Ishikawa (cell line): ENCODE measurements around the gene METTL24.

ENCODE experiments used
- CEBPB ChIP-seq: IDR thresholded peaks from 2 replicates; pipeline ENCODE4 v1.6.1; 2012
- CREB1 ChIP-seq: IDR thresholded peaks from 2 replicates; pipeline ENCODE4 v1.6.1; 2012; ENCODE audit warnings: low read depth
- EGR1 ChIP-seq: IDR thresholded peaks from 2 replicates; pipeline ENCODE4 v1.6.1; 2012
- EP300 ChIP-seq: IDR thresholded peaks from 2 replicates; pipeline ENCODE4 v1.6.1; 2012; ENCODE audit warnings: borderline replicate concordance
- FOXM1 ChIP-seq: IDR thresholded peaks from 2 replicates; pipeline ENCODE4 v1.6.1; 2012; ENCODE audit warnings: low read depth, borderline replicate concordance
- MAX ChIP-seq: IDR thresholded peaks from 2 replicates; pipeline ENCODE4 v1.6.1; 2012
- NFIC ChIP-seq: IDR thresholded peaks from 2 replicates; pipeline ENCODE4 v1.6.1; 2012
- RAD21 ChIP-seq: IDR thresholded peaks from 2 replicates; pipeline ENCODE4 v1.6.1; 2012; ENCODE audit warnings: low read depth
- REST ChIP-seq: IDR thresholded peaks from 2 replicates; pipeline ENCODE4 v1.6.1; 2012; ENCODE audit warnings: low read depth, mild to moderate bottlenecking
- TAF1 ChIP-seq: IDR thresholded peaks from 2 replicates; pipeline ENCODE4 v1.6.1; 2012; ENCODE audit warnings: low read depth, mild to moderate bottlenecking
- TCF12 ChIP-seq: IDR thresholded peaks from 2 replicates; pipeline ENCODE4 v1.6.1; 2012; ENCODE audit warnings: low read depth
- TEAD4 ChIP-seq: IDR thresholded peaks from 2 replicates; pipeline ENCODE4 v1.6.1; 2012
- USF1 ChIP-seq: IDR thresholded peaks from 2 replicates; pipeline ENCODE4 v1.6.1; 2012
- YY1 ChIP-seq: IDR thresholded peaks from 2 replicates; pipeline ENCODE4 v1.6.1; 2012; ENCODE audit warnings: low read depth
- ZBTB7A ChIP-seq: IDR thresholded peaks from 2 replicates; pipeline ENCODE4 v1.6.1; 2012; ENCODE audit warnings: low read depth

The METTL24 gene

GRCh38 chr6:110364364-110365105 is 6.4 kb upstream of the METTL24 start:
- TF ChIP-seq TEAD4 = no peak
- TF ChIP-seq REST = no peak
- no peak for TF ChIP-seq CREB1
- TF ChIP-seq USF1 = no peak
- TF ChIP-seq EGR1 = no peak
- TF ChIP-seq RAD21 = no peak
- TF ChIP-seq NFIC = no peak
- no peak for TF ChIP-seq MAX
- no peak for TF ChIP-seq ZBTB7A
- no peak for TF ChIP-seq YY1
- no peak for TF ChIP-seq CEBPB
- TF ChIP-seq TAF1 = no peak
- TF ChIP-seq FOXM1 = no peak
- TF ChIP-seq EP300 = no peak
- TF ChIP-seq TCF12 = no peak

DNA sequence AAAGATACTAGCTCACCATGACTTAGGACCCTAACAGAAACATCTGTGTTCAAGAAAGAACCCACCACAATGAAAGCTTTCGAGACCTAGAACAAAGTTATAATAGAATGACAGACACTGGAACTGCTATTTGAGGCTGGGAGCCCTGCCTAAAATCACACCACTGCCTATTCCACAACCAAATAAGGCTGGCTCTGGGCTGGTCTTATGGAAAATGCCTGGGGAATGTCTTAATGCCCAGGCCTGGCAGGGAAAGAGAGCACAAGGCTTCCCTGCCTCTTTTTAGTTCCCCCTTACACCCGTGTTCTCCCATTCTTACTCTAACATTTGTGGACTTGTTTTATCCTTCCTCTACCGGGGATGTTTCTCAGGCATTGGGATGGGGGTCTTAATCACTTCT is 5.6 kb upstream of the METTL24 start:
- no peak for TF ChIP-seq CREB1
- TF ChIP-seq RAD21 = no peak
- TF ChIP-seq CEBPB = no peak
- TF ChIP-seq MAX = no peak
- TF ChIP-seq TAF1 = no peak
- TF ChIP-seq TEAD4 = no peak
- no peak for TF ChIP-seq YY1
- TF ChIP-seq ZBTB7A = no peak
- TF ChIP-seq EGR1 = no peak
- no peak for TF ChIP-seq NFIC
- no peak for TF ChIP-seq EP300
- no peak for TF ChIP-seq REST
- TF ChIP-seq USF1 = no peak
- no peak for TF ChIP-seq TCF12
- TF ChIP-seq FOXM1 = no peak

- TF ChIP-seq CEBPB (no peak), REST (no peak), FOXM1 (no peak), TAF1 (no peak), MAX (no peak), YY1 (no peak), ZBTB7A (no peak), USF1 (no peak)
These were observed 2.5 kb upstream of the METTL24 start for GRCh38 chr6:110360676-110361075.

DNA sequence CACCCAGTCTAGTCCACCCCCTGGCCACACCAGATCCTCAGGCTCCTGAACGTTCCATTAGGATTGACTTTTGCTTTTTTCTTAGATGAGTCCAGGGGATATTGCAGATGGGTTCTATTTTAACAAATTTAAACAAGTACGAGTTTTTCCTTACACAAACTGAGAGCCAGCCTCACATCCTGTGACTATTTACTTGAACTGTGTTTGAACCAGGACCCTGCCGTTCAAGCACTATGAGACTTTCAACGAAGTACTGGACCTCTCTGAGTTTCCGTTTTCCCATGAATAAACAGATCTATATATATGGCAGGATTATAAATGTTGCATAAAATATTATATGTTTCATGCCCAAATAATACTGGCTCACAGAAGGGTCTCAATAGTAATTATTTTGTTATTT is 1.4 kb upstream of the METTL24 start:
- TF ChIP-seq MAX (no peak), EP300 (no peak), TAF1 (no peak), TCF12 (no peak), TEAD4 (no peak), ZBTB7A (no peak), YY1 (no peak), USF1 (no peak), EGR1 (no peak), NFIC (no peak), CREB1 (no peak), CEBPB (no peak)
